ENCODE measurements around the gene SLC7A4. TPM values are rescaled to one million over a fixed set of nuclear protein-coding genes. Genes with fewer than 3 reads are reported as not detected.

Gene SLC7A4
- total RNA-seq, 2 experiments from 2014 or later, result not detected

DNA sequence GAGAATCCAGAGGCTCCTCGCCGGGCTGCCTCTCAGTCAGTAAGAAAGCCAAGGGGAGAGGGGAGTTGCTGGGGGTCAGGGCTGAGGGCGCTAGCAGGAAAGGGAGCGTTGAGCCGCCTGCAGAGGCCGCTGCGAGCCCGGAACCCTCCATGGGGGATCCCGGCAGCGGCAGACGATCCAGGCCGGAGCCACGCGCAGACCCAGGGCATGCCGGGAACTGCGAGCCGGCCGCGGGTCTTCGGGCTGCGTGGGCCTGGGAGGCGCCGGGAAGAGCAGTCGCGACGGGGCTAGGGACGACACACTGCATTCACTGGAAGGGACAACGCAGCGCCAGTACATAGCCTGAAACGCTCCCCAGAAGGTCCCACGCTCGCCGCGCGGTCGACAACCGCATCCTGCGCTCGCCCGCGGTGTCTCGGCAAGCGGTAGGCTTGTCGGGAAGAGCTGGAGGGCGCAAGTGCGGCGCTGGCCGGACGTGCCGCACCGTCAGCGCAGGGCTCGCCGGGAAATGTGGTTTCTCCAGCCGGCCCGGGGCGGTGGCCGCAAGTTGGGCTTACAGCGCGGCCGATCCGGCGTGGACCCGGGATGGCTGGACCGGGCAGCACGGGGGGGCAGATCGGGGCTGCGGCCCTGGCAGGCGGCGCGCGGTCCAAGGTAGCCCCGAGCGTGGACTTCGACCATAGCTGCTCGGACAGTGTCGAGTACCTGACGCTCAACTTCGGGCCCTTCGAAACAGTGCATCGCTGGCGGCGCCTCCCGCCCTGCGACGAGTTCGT is 50.4 kb downstream of the SLC7A4 start, which contains the start of gene LZTR1:
Gene LZTR1 (plus strand): TSS at position 511 of the 776 bp plus-strand sequence. CDS start 75 bp downstream, at position 586.
- peak within 1 kb of the TSS; percentile 66 for H2AFZ ChIP-seq (ENCODE audit: low read length)
- no peaks in the 10 kb centered on the region for H3K9me3 ChIP-seq (ENCODE audit: low read length)
- peaks cover 10% of the 10 kb centered on the region for H3K79me2 ChIP-seq (ENCODE audit: insufficient read depth, low read depth, low read length)
- no peaks in the 10 kb centered on the region for H4K20me1 ChIP-seq (ENCODE audit: insufficient read depth, low read length)
- H3K36me3 ChIP-seq (ENCODE audit: insufficient read depth, low read length), result peaks cover 26% of the 10 kb centered on the region
- H3K4me1 ChIP-seq (ENCODE audit: insufficient read depth, low read length, poor library complexity, severe bottlenecking), result peaks cover 19% of the 10 kb centered on the region
- peak; percentile 87 for DNase-seq (ENCODE audit: low spot score)
- peak within 1 kb of the TSS; percentile 95 for H3K4me2 ChIP-seq (ENCODE audit: low read length)
- TF ChIP-seq EZH2phosphoT487 (IDR thresholded peaks at IDR 0.05; ENCODE audit: borderline replicate concordance, low read depth, low read length), result no peak
- TF ChIP-seq, protein P1, sequence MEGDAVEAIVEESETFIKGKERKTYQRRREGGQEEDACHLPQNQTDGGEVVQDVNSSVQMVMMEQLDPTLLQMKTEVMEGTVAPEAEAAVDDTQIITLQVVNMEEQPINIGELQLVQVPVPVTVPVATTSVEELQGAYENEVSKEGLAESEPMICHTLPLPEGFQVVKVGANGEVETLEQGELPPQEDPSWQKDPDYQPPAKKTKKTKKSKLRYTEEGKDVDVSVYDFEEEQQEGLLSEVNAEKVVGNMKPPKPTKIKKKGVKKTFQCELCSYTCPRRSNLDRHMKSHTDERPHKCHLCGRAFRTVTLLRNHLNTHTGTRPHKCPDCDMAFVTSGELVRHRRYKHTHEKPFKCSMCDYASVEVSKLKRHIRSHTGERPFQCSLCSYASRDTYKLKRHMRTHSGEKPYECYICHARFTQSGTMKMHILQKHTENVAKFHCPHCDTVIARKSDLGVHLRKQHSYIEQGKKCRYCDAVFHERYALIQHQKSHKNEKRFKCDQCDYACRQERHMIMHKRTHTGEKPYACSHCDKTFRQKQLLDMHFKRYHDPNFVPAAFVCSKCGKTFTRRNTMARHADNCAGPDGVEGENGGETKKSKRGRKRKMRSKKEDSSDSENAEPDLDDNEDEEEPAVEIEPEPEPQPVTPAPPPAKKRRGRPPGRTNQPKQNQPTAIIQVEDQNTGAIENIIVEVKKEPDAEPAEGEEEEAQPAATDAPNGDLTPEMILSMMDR (conservative IDR thresholded peaks at IDR 0.05; ENCODE audit: low read length), result peak; percentile 81
- intact Hi-C loops (cut with micrococcal nuclease; ENCODE audit: unreplicated experiment), result loop anchor here (1.0 to 10.0 kb wide), 2 partner anchors 20 to 67 kb away; partner anchors contain the start of genes CRKL and THAP7
- peak within 1 kb of the TSS; percentile 81 for H3K4me3 ChIP-seq (ENCODE audit: low read depth, low read length, poor library complexity, severe bottlenecking)
- peak within 1 kb of the TSS; percentile 48 for H3K27ac ChIP-seq (ENCODE audit: low read depth, low read length, poor library complexity, severe bottlenecking)
- CTCF ChIA-PET (ENCODE audit: unreplicated experiment), result no interaction called here
- POLR2A ChIA-PET, result interaction anchor here (0.8 to 2.0 kb wide), 6 partner anchors 9 to 125 kb away, joined by 3 to 8 read pairs (median 4); partner anchors contain the start of gene THAP7
- BruUV-seq (replicated peaks), result no TSS peak
- H3K9me2 ChIP-seq (ENCODE audit: insufficient read depth, low read length), result no peaks in the 10 kb centered on the region

DNA sequence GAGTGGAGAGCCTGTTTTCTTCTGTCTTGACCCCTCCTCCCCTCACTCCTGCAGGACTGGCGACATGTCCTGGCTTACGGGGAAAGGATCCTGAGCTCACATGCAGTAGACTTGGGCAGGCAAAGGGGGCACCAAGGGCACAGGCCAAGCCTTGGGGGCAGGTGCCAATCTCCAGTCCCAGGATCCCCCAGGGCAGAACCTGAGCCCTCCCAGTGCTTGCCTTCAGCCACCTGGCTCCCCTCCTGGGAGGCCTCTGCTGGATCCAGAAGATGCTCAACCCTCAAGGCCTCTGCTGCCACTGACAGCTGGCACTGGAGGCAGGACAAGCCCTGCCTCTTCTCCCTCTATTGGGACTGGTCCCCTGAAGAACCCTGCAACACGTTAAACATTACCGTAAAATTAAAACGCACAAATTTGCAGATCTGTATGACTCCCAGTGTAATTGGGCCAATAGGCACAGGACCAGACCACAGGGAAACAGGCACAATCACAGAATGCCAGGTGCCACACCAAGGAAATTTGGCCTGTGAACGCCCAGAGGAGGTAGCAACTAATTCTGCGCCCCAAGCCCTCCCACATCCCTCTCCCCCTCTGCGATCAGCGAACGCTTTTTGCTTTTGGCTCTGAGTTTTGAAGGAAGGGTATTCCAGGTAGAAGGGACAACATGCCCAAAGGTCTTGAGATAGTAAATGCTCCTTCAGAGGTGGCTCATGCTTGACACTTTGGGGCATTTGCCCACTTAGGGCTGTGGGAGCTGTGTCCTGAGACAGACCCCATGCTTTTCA is 51.2 kb downstream of the SLC7A4 start:
- CTCF ChIA-PET (ENCODE audit: unreplicated experiment), result no interaction called here

More for the DNA sequence above, 51.2 kb downstream of the SLC7A4 start:
- Histone ChIP-seq H4K20me1 (ENCODE audit: insufficient read depth, low read length) (no peaks in the 10 kb centered on the region), H2AFZ (ENCODE audit: low read length) (peak overlapping the region; percentile 66; the same call in 1 of the 2 replicates), H3K4me1 (ENCODE audit: insufficient read depth, low read length, poor library complexity, severe bottlenecking) (peaks cover 19% of the 10 kb centered on the region), H3K79me2 (ENCODE audit: insufficient read depth, low read depth, low read length) (peaks cover 10% of the 10 kb centered on the region), H3K4me3 (ENCODE audit: low read depth, low read length, poor library complexity, severe bottlenecking) (peak overlapping the region; percentile 81), H3K9me3 (ENCODE audit: low read length) (no peaks in the 10 kb centered on the region), H3K4me2 (ENCODE audit: low read length) (peak overlapping the region; percentile 95), H3K9me2 (ENCODE audit: insufficient read depth, low read length) (no peaks in the 10 kb centered on the region), H3K36me3 (ENCODE audit: insufficient read depth, low read length) (peaks cover 20% of the 10 kb centered on the region), H3K27ac (ENCODE audit: low read depth, low read length, poor library complexity, severe bottlenecking) (peak overlapping the region; percentile 48)
- POLR2A ChIA-PET, result interaction anchor here (1.3 to 2.0 kb wide), 2 partner anchors 8 to 24 kb away, joined by 4 to 8 read pairs; no protein-coding TSS in a partner anchor
- intact Hi-C loops (cut with micrococcal nuclease; ENCODE audit: unreplicated experiment), result loop anchor here (1.0 to 10.0 kb wide), 2 partner anchors 21 to 66 kb away; partner anchors contain the start of genes CRKL and THAP7
- TF ChIP-seq, protein P1 (conservative IDR thresholded peaks at IDR 0.05; ENCODE audit: low read length), result no peak
- TF ChIP-seq EZH2phosphoT487 (IDR thresholded peaks at IDR 0.05; ENCODE audit: borderline replicate concordance, low read depth, low read length), result no peak
- no peak for DNase-seq (ENCODE audit: low spot score)
- TSS peak; percentile 92 for BruUV-seq (replicated peaks)

Data from OCI-LY7 (cell line).